PFSK-1 (cell line): Measurements from ENCODE around the gene WDR81.

ENCODE experiments used
- FOXP2 ChIP-seq: optimal IDR thresholded peaks from 2 replicates; pipeline ENCODE3; 2011; ENCODE audit warnings: borderline replicate concordance, control low read depth, inconsistent platforms; ENCODE audit not compliant: insufficient read depth; ENCODE audit errors: extremely low read length, extremely low read depth
- POLR2AphosphoS5 ChIP-seq: IDR thresholded peaks from 2 replicates; pipeline ENCODE4 v1.6.1; 2012; ENCODE audit warnings: low read depth, mild to moderate bottlenecking, control low read depth, low read length, moderate library complexity
- SIN3A ChIP-seq: IDR thresholded peaks from 2 replicates; pipeline ENCODE4 v1.6.1; 2012; ENCODE audit warnings: mild to moderate bottlenecking, low read length, moderate library complexity, borderline replicate concordance; ENCODE audit not compliant: insufficient read depth
- TAF1 ChIP-seq: IDR thresholded peaks from 2 replicates; pipeline ENCODE4 v1.6.1; 2012; ENCODE audit warnings: low read length, control low read depth, borderline replicate concordance; ENCODE audit not compliant: insufficient read depth

DNA sequence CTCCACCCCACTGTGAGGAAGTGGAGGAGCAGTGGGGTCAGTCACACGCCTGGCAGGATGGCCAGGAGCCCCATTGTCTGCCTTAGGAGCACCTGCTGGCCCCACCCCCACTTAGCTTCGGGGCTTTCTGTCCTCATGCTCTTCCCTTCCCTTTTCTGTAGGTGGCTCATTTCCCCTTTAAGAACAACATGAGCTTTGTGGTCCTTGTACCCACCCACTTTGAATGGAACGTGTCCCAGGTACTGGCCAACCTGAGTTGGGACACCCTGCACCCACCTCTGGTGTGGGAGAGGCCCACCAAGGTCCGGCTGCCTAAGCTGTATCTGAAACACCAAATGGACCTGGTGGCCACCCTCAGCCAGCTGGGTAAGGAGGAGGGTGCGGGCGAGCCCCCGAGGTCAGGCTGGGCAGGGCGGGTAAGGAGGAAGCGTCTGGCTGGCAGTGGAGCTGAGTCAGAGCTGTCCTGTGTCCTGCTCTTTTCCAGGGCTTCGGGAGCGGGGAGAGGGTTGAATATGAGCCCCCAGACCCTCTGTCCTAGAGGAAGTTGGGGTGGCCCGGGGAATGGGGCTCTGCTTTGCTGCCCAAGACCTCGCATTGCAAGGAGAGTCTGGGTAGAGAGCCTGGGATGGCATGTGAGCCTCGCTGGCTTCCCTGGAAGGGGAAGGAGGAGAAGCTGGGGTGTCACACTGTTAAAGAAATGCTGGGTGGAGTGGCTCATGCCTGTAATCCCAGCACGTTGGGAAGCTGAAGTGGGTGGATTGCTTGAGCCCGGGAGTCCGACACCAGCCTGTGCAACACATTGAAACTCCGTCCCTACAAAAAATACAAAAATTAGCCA lies 28.1 kb downstream of the WDR81 start:
- no peak for TF ChIP-seq POLR2AphosphoS5
- TF ChIP-seq SIN3A: no peak
- no peak for TF ChIP-seq FOXP2
- TF ChIP-seq TAF1: no peak
